MM.1S (cell line): Measurements from ENCODE around the gene MLIP.

Experiments
- DNase-seq: peaks from one replicate; pipeline ENCODE4 v3.0.0-alpha.2; 2015
- H2AFZ ChIP-seq: fragments of 300-600 bp; sonication (generic); 2 replicates; pipeline ENCODE4 v1.6.0; 2016; ENCODE audit warnings: antibody characterized with exemption, low read length
- H3F3A ChIP-seq: fragments of 300-600 bp; sonication (generic); 2 replicates; pipeline ENCODE4 v1.6.1; 2016; ENCODE audit warnings: mild to moderate bottlenecking, antibody characterized with exemption, low read length, moderate library complexity, mixed read lengths; ENCODE audit not compliant: insufficient read depth
- H3K27ac ChIP-seq: fragments of 300-600 bp; sonication (generic); 2 replicates; pipeline ENCODE4 v1.5.1; 2016; ENCODE audit warnings: mild to moderate bottlenecking, low read length
- H3K27me3 ChIP-seq: fragments of 300-600 bp; sonication (generic); replicated peaks from 2 replicates; pipeline ENCODE4 v1.6.0; 2016; ENCODE audit warnings: low read length; ENCODE audit not compliant: insufficient read depth
- H3K36me3 ChIP-seq: fragments of 300-600 bp; sonication (generic); replicated peaks from 2 replicates; pipeline ENCODE4 v1.6.1; 2016; ENCODE audit warnings: mild to moderate bottlenecking, low read length, mixed read lengths; ENCODE audit not compliant: insufficient read depth
- H3K4me1 ChIP-seq: fragments of 300-600 bp; sonication (generic); 2 replicates; pipeline ENCODE4 v1.6.1; 2016; ENCODE audit warnings: low read length, mixed read lengths
- H3K4me2 ChIP-seq: fragments of 300-600 bp; sonication (generic); 2 replicates; pipeline ENCODE4 v1.6.0; 2016; ENCODE audit warnings: low read depth, low read length
- H3K4me3 ChIP-seq: fragments of 300-600 bp; sonication (generic); 2 replicates; pipeline ENCODE4 v1.5.1; 2016; ENCODE audit warnings: low read length, mixed read lengths
- H3K79me2 ChIP-seq: fragments of 300-600 bp; sonication (generic); 2 replicates; pipeline ENCODE4 v1.6.1; 2016; ENCODE audit warnings: mixed run types, low read length, mixed read lengths
- H3K9ac ChIP-seq: fragments of 300-600 bp; sonication (generic); 2 replicates; pipeline ENCODE4 v1.6.1; 2016; ENCODE audit warnings: low read length, mixed read lengths
- H3K9me2 ChIP-seq: fragments of 300-600 bp; sonication (generic); replicated peaks from 2 replicates; pipeline ENCODE4 v1.6.1; 2016; ENCODE audit warnings: mild to moderate bottlenecking, low read length, mixed read lengths; ENCODE audit not compliant: insufficient read depth
- H3K9me3 ChIP-seq: fragments of 300-600 bp; sonication (generic); replicated peaks from 2 replicates; pipeline ENCODE4 v1.6.1; 2016; ENCODE audit warnings: mild to moderate bottlenecking, low read length, mixed read lengths; ENCODE audit not compliant: insufficient read depth
- H4K20me1 ChIP-seq: fragments of 300-600 bp; sonication (generic); 2 replicates; pipeline ENCODE4 v1.6.1; 2016; ENCODE audit warnings: mild to moderate bottlenecking, low read length, moderate library complexity, mixed read lengths; ENCODE audit not compliant: insufficient read depth
- CTCF ChIP-seq: fragments of 300-600 bp; sonication (generic); IDR thresholded peaks from 2 replicates; pipeline ENCODE4 v1.5.1; 2016; ENCODE audit warnings: antibody characterized with exemption, low read length, mixed read lengths
- EZH2 ChIP-seq: fragments of 300-600 bp; sonication (generic); optimal IDR thresholded peaks from 2 replicates; pipeline ENCODE3; 2017; ENCODE audit warnings: low read depth, mild to moderate bottlenecking, antibody characterized with exemption, low read length, mixed read lengths
- EZH2phosphoT487 ChIP-seq: fragments of 300-600 bp; sonication (generic); IDR thresholded peaks from 2 replicates; pipeline ENCODE4 v1.6.1; 2018; ENCODE audit warnings: antibody characterized with exemption, low read length

MLIP gene

GRCh38 chr6:54308986-54309315 lies 197.7 kb downstream of the MLIP start:
- Histone ChIP-seq H3K4me2 (no peak overlapping the region), H3K27ac (no peak overlapping the region), H3K4me3 (no peak overlapping the region), H4K20me1 (no peaks in the 10 kb centered on the region), H3K9ac (no peak overlapping the region), H3K36me3 (no peaks in the 10 kb centered on the region), H3K9me2 (no peaks in the 10 kb centered on the region), H3K4me1 (no peaks in the 10 kb centered on the region), H3F3A (no peaks in the 10 kb centered on the region), H2AFZ (no peak overlapping the region), H3K9me3 (no peaks in the 10 kb centered on the region), H3K27me3 (no peaks in the 10 kb centered on the region), H3K79me2 (no peaks in the 10 kb centered on the region)
- DNase-seq, result no peak
- TF ChIP-seq CTCF, result no peak

- TF ChIP-seq CTCF, result no peak
- no peak for TF ChIP-seq EZH2
- TF ChIP-seq EZH2phosphoT487, result no peak
Measured at GRCh38 chr6:54310377-54311152, 199.3 kb downstream of the MLIP start.

GRCh38 chr6:54315656-54316055 lies 204.4 kb downstream of the MLIP start:
- Histone ChIP-seq H2AFZ (no peak overlapping the region), H3K4me3 (no peak overlapping the region), H4K20me1 (no peaks in the 10 kb centered on the region), H3K79me2 (no peaks in the 10 kb centered on the region), H3K27ac (no peak overlapping the region), H3K4me2 (no peak overlapping the region), H3K9me2 (no peaks in the 10 kb centered on the region), H3K36me3 (no peaks in the 10 kb centered on the region), H3K9me3 (no peaks in the 10 kb centered on the region), H3K9ac (no peak overlapping the region), H3K27me3 (no peaks in the 10 kb centered on the region), H3K4me1 (no peaks in the 10 kb centered on the region), H3F3A (no peaks in the 10 kb centered on the region)
- DNase-seq, result no peak
- TF ChIP-seq EZH2phosphoT487, result no peak
- TF ChIP-seq EZH2, result no peak
- no peak for TF ChIP-seq CTCF

More at GRCh38 chr6:54310377-54311152, 199.3 kb downstream of the MLIP start:
- Histone ChIP-seq H3K4me2 (no peak overlapping the region), H3K9me3 (no peaks in the 10 kb centered on the region), H3K4me3 (no peak overlapping the region), H3K9ac (no peak overlapping the region), H3K4me1 (no peaks in the 10 kb centered on the region), H3K9me2 (no peaks in the 10 kb centered on the region), H2AFZ (no peak overlapping the region), H3K36me3 (no peaks in the 10 kb centered on the region), H3K79me2 (no peaks in the 10 kb centered on the region), H3K27me3 (no peaks in the 10 kb centered on the region), H4K20me1 (no peaks in the 10 kb centered on the region), H3K27ac (no peak overlapping the region), H3F3A (no peaks in the 10 kb centered on the region)
- DNase-seq, result no peak
